Activated CD8-positive, alpha-beta memory T cell treated with anti-CD3 and anti-CD28 coated beads, Interleukin-2, amount 50 U/mL, for 1 hour (primary cell): ENCODE data around the gene SLC34A2.
"Not testable (repeated sequence)": the region's sequence is repeated elsewhere in the genome, so short reads cannot be mapped to it uniquely, and the experiment has no call there.

Source experiments
- DNase-seq: peaks from one replicate; pipeline ENCODE4 v3.0.0-alpha.2; 2020; ENCODE audit errors: extremely low read depth

The SLC34A2 gene

GRCh38 chr4:25654971-25655963 lies at the start of gene SLC34A2:
SLC34A2 (plus strand) TSS chr4:25655851; CDS start chr4:25662501, 6,650 bp downstream.
- no peak for DNase-seq

- DNase-seq: no peak
These were observed 47.0 kb upstream of the SLC34A2 start for GRCh38 chr4:25608644-25609043.

GRCh38 chr4:25609976-25610375 lies 45.7 kb upstream of the SLC34A2 start:
- no peak for DNase-seq

- not testable (repeated sequence) for DNase-seq
These were observed 42.0 kb upstream of the SLC34A2 start for GRCh38 chr4:25613613-25614012.

- no peak for DNase-seq
These were observed 40.8 kb upstream of the SLC34A2 start for GRCh38 chr4:25614807-25615206.

- no peak for DNase-seq
These were observed 34.4 kb upstream of the SLC34A2 start for GRCh38 chr4:25621027-25621930.

- no peak for DNase-seq
These were observed 31.0 kb upstream of the SLC34A2 start for GRCh38 chr4:25624616-25625015.

- DNase-seq: no peak
These were observed 27.2 kb upstream of the SLC34A2 start for GRCh38 chr4:25628451-25628850.

GRCh38 chr4:25632135-25632534 lies 23.5 kb upstream of the SLC34A2 start:
- DNase-seq: no peak

- DNase-seq: no peak
These were observed 22.1 kb upstream of the SLC34A2 start for GRCh38 chr4:25633541-25633940.

GRCh38 chr4:25635501-25635900 lies 20.1 kb upstream of the SLC34A2 start:
- no peak for DNase-seq

GRCh38 chr4:25637581-25638220 lies 17.9 kb upstream of the SLC34A2 start:
- DNase-seq: no peak

GRCh38 chr4:25638221-25638601 lies 17.4 kb upstream of the SLC34A2 start:
- DNase-seq: no peak

GRCh38 chr4:25638806-25639205 lies 16.8 kb upstream of the SLC34A2 start:
- no peak for DNase-seq

GRCh38 chr4:25650311-25650710 lies 5.3 kb upstream of the SLC34A2 start:
- no peak for DNase-seq

GRCh38 chr4:25651682-25652081 lies 4.0 kb upstream of the SLC34A2 start:
- DNase-seq: no peak

GRCh38 chr4:25654031-25654970 lies 1.4 kb upstream of the SLC34A2 start:
- DNase-seq: no peak

- no peak for DNase-seq
These were observed 380 bp downstream of the SLC34A2 start for GRCh38 chr4:25656031-25656430.

GRCh38 chr4:25658357-25658771 lies 2.7 kb downstream of the SLC34A2 start:
- no peak for DNase-seq

- DNase-seq: no peak
These were observed 3.1 kb downstream of the SLC34A2 start for GRCh38 chr4:25658777-25659176.

- DNase-seq: not testable (repeated sequence)
These were observed 5.8 kb downstream of the SLC34A2 start for GRCh38 chr4:25661441-25661840.
